Astrocyte of the spinal cord (primary cell): Measurements from ENCODE around the gene GTF2H3.

Experiments
- DNase-seq: peaks from one replicate; pipeline ENCODE4 v3.0.0; 2011; ENCODE audit warnings: low read depth, low spot score
- H3K4me3 ChIP-seq: 2 replicates; pipeline ENCODE4 v1.5.1; 2011; ENCODE audit warnings: low read depth, mild to moderate bottlenecking, low read length, moderate library complexity
- in situ Hi-C: cut with HindIII; loops from 2 replicates; pipeline ENCODE4 v1.10.0; 2017; ENCODE audit warnings: low sequenced_read_pairs
- TF ChIP-seq, protein P1 (sequence below): IDR thresholded peaks from 2 replicates; pipeline ENCODE4 v1.5.1; 2012; ENCODE audit warnings: low read depth, mild to moderate bottlenecking, low read length, inconsistent platforms

Gene GTF2H3

DNA sequence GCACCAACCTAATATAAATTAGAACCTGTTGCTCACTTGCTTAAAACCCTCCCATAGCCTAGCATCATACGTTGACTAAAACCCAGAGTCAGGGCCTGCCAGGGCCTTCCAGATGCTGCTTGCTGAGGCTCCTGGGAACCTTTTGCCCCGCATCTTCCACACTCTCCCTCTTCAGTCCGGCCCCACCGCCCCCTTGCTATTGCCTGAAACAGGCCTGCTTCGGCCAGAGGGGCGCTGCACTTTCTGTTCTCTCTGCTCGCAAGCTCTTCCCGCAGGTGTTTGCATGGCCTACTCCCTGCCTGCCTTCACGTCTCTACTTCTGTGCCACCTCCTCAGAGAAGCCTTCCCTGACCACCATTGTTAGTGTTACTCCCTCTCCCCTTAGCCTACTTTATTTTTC, 23.6 kb downstream of the GTF2H3 start:
- no peak for DNase-seq
- no peak overlapping the region for H3K4me3 ChIP-seq
- in situ Hi-C loops: no loop called here
- TF ChIP-seq, protein P1, sequence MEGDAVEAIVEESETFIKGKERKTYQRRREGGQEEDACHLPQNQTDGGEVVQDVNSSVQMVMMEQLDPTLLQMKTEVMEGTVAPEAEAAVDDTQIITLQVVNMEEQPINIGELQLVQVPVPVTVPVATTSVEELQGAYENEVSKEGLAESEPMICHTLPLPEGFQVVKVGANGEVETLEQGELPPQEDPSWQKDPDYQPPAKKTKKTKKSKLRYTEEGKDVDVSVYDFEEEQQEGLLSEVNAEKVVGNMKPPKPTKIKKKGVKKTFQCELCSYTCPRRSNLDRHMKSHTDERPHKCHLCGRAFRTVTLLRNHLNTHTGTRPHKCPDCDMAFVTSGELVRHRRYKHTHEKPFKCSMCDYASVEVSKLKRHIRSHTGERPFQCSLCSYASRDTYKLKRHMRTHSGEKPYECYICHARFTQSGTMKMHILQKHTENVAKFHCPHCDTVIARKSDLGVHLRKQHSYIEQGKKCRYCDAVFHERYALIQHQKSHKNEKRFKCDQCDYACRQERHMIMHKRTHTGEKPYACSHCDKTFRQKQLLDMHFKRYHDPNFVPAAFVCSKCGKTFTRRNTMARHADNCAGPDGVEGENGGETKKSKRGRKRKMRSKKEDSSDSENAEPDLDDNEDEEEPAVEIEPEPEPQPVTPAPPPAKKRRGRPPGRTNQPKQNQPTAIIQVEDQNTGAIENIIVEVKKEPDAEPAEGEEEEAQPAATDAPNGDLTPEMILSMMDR: no peak

DNA sequence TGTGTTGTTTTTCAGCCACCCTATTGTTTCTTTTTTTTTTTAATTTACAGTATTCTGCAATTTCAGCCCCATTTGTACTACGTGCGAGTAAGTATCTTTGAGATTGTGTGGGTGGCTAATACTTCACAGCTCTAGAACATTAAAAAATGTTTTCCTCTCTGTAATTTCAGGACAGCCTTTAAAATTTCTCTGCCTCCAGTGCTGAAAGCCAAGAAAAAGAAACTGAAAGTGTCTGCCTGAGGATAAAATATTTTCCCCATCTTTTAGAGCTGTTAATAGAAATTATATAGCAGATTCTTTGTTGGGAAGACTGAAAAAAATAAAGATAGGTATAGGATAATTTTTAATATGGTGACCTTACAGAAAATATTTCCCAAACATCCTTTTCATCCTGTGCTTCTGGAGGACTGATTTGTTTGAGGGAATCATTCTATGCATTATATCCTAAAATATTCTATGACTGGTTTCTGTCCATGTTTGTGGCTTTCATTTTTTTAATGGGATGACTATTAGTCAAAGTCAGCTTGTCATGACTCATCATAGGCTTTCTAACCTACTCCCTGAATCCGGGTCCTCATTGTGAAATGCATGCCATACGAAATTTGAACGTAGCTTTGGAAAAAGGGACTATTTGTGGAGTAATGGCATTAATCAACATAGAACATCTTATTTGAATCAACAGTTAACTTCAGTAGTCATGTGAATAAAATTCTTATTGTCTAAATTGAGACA, 26.5 kb downstream of the GTF2H3 start:
- in situ Hi-C loops: no loop called here
- no peak overlapping the region for H3K4me3 ChIP-seq
- DNase-seq: peak; percentile 49
- TF ChIP-seq, protein P1: no peak

DNA sequence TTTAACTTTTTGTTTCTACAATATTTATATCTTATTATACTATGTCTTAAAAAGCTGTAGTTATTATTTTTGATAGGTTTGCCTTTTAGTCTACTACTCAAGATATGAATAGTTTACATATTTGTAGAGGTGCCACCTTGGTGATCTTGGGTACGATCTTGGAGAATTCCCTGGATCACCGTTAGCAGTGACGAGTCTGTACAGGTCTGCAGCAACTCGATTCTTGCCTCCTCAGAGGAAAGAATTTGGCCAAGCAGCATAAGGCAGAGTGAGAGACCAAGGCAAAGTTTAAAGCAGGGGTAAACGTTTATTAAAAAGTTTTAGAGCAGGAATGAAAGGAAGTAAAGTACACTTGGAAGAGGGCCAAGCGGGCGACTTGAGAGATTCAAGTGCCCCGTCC, 34.1 kb downstream of the GTF2H3 start:
- no peak overlapping the region for H3K4me3 ChIP-seq
- no peak for DNase-seq
- TF ChIP-seq, protein P1: no peak
- in situ Hi-C loops: no loop called here

DNA sequence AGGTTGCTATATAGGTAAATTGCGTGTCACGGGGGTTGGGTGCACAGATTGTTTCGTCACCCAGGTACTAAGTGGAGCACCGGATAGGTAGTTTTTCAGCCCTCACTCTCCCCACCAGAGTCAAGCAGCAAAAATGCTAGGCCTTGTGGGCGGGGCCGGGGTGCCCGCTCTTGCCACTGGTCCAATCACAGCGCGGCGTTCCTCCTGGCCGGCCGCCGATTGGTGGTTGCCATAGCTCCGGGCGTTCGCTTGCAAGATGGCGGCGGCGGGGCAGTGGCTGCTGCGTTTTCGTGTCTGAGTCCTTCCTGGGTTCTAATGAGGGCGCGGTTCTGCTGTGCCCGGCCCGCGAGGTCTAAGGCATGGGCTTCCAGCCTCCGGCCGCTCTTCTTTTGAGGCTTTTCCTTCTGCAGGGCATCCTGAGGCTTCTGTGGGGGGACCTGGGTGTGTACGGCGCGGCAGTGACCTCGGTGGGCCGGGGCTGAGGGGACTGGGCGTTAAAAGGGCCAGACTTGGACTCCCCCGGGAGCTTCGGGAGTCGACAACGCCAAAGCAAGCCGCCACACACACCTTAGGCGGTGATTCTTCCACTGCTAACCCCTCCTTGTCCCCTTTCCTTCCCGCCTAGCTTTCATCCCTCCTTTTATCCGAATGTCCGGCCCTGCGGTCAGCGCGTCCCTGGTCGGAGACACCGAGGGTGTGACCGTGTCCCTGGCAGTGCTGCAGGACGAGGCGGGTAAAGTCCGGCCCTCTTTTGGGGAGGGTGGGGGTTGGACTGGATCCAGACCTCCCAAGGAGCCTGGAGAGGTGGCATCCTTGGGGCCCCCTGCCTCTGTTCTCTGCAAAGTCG, 37.5 kb downstream of the GTF2H3 start, which contains the start of gene TCTN2:
Gene TCTN2, plus strand, starts transcription at position 232 of the 847 bp plus-strand sequence. Its CDS starts 128 bp downstream, at position 360.
- in situ Hi-C loops: no loop called here
- H3K4me3 ChIP-seq: peak within 1 kb of the TSS; percentile 89
- DNase-seq: peak; percentile 93
- TF ChIP-seq, protein P1: no peak

DNA sequence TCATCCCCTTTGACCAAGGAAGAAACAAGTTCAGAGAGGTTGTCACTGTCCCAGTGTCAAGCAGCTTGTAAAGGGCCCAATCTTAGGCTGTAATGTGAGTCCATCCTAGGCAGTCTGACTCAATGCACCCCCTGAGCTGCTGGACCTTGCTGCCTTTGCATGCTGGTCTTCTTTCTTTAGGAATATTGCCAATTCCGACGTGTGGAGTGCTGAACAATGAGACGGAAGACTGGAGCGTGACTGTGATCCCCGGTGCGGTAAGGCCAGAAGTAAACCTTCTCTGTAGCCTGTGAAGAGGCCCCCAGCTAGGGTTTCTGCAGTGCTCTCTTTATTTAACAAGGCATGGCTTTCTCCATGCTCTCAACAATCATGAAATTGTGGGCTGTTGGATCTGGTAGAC, 38.2 kb downstream of the GTF2H3 start:
- in situ Hi-C loops: no loop called here
- DNase-seq: peak; percentile 65

DNA sequence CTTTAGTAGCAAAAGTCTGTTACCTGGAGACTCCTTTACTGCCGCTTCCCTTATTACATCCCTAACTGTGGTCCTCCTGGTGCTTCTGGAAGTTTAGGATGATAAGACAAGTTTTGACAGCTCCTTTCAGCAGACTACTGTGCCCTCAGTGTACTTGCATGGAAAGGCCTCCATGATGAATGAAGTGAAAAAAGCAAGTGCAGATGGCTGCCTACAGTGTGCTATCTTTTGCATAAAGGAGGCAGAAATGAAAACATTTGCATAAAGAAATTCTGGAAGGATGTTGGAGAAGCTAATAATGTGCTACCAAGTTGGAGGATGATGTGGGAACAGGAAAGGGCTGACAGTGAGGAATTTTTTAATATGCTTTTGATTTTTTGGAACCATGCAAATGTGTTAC, 41.8 kb downstream of the GTF2H3 start:
- DNase-seq: no peak
- no peak overlapping the region for H3K4me3 ChIP-seq
- TF ChIP-seq, protein P1: no peak
- in situ Hi-C loops: no loop called here

More for the DNA sequence above, 38.2 kb downstream of the GTF2H3 start:
- TF ChIP-seq, protein P1: no peak
- peak overlapping the region; percentile 89 for H3K4me3 ChIP-seq
